GM19452 (cell line): Measurements from ENCODE around the gene CARM1.
A peak's percentile ranks its signal among the peaks of the same experiment; 100 is the strongest.
"Not testable (repeated sequence)": the region's sequence is repeated elsewhere in the genome, so short reads cannot be mapped to it uniquely, and the experiment has no call there.

Experiments used
- ATAC-seq: cut with Tn5 transposase; IDR thresholded peaks from one replicate; pipeline ENCODE4 v1.9.1; 2021; ENCODE audit not compliant: unreplicated experiment

The CARM1 gene

DNA sequence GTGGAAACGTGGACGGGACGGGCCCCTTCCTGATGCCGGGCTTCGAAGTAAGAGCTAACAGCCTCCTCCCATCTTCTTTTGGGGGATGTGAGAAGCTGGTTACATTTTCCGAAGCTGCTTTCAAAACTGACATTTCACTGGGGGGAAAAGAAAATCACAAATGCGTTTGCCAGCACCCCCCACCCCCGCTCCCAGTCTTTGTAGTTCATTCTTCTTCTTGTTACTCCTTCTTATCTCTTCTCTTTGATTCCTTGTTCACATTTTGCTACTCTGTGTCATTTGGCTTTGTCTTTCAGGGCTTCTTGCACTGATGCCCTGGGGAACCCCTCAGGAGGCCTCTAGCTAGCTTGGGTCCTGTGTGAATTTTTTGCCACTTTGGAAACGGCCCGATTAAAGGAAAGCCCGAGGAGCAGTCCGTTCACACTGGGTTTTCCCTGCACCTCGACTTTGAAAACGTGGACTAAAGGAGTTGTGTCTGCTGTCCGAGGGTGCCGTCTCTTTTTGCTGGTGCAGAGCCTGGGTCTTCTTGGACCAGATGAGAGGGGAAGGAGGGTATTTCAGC lies 1.3 kb downstream of the CARM1 start:
- ATAC-seq: no peak

DNA sequence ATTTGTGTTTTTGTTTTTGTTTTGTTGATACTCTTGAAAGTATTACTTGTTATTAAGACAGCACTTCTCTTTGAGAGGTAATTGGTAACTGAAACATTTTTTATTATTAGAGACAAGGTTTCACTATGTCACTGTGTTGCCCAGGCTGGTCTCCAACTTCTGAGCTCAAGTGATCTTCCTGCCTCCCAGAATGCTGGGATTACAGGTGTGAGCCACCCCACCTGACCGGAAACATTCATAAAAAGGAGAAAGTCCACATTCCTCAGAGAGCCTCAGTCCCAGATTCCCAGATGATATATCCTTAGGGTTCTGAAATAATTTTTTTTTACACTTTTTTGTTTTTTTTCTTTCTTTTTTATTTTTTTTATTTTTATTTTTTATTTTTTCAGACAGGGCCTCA lies 2.7 kb downstream of the CARM1 start:
- no peak for ATAC-seq

DNA sequence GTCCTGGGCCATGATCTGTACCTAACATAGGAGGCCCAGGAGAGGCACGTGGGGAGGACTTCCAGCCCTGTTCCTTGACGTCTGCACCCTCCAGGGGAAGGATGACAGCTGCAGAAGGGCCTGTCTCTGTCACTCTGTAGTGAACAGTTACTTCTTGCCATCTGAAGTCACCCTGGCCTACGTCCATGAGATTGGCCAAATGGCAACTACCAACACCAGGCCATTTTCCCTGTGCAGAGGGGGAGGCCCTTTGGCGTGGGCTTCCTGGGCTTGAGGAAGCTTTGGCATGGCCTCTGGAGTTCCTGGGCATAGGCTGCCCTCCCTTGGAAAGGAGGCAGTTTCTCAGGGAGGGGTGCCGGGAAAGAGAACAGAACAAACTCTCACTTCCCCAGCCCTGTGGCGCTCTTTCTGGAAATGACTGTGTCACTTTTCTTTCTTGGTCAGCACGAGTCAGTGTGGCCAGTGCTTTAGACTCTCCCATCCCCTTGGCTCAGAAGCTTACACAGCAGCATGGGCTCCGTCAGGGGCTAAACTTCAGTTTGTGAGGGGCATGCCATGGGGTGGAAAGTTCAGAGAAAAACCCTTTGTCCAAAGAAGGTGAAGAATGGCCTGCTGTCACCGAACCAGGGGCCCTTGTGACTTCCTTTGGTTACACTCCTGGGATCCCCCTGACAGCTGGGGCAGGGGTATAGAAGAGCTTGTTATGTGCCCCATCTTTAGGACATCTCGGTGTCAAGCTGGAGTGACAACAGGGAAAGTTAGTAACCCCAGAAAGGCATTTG lies 5.3 kb downstream of the CARM1 start:
- ATAC-seq: peak; percentile 58

DNA sequence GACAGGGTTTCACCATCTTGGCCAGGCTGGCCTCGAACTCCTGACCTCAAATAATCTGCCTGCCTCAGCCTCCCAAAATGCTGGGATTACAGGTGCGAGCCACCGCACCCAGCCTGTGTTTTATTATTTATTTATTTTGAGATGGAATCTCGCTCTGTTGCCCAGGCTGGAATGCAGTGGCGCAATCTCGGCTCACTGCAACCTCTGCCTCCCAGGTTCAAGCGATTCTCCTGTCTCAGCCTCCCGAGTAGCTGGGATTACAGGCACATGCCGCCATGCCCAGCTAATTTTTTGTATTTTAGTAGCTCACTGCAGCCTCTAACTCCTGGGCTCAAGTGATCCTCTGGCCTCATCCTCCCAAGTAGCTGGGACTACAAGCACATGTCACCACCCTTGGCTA lies 6.3 kb downstream of the CARM1 start:
- ATAC-seq: not testable (repeated sequence)

DNA sequence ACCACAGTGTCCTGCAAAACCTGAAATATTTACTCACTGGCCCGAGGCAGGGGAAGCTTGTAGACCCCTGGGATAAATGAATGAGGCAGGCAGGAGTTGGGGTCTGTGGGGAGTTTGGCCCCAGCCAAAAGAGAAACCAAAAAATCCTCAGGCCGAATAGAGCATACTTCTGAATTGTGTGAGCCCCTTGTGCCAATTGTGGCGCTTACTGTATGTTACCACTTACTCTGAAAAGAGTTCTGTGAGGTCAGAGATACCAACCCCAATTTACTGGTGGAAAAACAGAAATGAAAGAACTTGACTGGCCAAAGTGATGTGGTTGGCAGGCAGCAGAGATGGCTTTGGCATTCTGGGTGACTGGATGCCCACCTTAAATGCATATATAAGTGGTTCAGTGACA lies 6.9 kb downstream of the CARM1 start:
- ATAC-seq: no peak

DNA sequence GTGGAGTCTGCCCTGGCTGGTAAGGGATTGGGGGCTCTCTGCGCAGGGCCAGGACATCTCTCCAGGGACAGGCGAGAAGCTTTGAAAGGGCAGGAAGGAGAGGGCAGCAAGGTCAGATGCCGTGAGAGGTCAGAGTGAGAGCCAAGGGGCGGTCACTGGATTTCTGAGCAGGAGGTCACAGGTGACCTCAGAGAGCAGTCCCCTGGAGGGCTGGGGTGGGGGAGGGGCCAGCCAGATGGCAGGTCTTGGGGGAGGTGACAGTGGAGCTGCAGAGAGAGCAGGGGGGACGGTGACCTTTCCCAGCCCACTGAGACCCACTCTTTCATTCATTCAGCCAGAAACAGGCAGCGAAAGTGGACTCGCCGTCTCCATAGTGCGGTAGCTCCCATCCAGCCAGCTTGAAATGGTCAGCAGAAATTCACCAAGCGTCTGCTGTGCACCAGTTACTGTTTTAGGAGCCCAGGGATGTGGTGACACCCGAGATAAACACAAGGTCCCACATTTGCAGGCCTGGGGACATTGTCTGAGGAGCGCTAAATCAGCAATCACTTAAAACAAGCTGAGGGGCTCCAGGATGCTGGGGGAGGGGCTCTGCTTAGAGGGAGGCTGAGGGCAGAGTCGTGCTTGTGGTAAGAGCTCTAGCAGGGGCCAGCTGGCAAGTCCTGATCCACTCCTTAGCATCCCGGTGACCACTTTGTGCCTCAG lies 10.2 kb downstream of the CARM1 start:
- ATAC-seq: no peak

DNA sequence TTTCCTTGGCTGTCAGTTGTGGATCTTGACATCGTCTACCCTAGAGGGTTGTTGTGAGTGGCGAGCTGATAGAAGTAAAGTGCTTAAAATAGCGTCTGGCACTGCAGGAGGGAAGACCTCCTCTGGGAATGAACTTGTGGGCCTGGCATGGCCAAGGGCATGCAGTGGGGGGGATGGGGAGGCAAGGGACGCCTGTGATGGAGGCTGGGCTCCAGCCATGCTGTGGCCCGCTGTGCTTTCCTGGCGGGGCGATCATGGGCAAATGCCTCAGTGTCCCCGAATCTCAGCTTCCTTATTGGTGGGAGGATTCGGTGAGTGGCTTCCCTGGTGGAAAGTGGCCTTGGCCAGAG lies 10.7 kb downstream of the CARM1 start:
- ATAC-seq: no peak

DNA sequence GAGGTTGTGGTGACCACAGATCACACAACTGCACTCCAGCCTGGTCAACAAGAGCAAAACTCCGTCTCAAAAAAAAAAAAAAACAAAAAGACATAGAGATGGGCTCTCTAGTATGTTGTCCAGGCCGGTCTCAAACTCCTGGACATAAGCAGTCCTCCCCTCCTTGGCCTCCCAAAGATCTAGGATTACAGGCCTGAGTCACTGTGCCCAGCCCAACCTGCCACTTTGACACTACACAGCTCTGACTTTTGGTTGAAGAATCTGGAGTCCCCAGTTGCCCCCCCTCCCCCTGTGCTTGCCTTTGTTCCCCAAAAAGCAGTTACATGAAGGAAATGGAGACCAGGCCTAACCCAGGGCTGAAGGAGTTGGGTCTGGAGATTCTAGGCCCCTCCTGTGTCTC lies 12.9 kb downstream of the CARM1 start:
- ATAC-seq: no peak

DNA sequence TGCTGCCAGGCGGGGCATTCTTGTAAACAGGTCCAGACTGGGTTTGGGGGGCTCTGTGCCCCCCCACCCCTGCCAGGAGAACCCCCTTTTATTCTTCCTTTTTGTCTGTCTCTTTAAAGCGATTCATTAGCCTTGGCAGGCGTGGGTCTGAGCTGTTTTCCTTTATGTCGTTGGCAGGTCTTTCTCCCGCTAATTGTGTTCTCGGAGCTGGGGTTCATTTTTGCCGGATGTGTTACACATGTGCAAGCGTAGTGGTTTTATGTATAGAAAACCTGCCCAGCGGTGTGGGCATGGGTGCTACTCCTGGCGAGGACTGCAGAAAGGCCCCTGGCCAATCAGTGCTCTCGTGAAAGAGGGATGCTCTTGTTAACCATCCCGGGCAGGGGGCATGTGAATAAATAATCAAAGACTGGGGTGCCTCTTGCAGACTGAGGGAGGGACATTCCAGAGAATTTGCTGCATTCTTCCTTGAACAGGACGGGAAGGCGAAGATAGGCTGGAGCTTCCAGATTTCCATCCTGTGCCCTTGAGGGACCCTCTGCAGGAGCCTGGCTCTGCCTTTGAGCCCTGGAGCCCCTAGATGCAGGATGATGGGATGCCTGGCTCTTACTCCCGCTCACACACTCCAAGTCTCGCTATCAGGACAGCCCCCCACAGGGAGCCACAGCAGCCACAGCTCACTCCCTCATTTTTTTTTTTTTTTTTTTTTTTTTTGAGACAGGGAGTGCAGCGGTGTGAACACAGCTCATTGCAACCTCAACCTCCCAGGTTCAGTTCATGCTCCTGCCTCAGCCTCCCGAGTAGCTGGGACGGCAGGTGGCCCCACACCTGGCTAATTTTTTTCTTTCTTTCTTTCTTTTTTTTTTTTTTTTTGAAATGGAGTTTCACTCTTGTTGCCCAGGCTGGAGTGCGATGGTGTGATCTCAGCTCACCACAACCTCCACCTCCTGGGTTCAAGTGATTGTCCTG lies 14.1 kb downstream of the CARM1 start:
- no peak for ATAC-seq

DNA sequence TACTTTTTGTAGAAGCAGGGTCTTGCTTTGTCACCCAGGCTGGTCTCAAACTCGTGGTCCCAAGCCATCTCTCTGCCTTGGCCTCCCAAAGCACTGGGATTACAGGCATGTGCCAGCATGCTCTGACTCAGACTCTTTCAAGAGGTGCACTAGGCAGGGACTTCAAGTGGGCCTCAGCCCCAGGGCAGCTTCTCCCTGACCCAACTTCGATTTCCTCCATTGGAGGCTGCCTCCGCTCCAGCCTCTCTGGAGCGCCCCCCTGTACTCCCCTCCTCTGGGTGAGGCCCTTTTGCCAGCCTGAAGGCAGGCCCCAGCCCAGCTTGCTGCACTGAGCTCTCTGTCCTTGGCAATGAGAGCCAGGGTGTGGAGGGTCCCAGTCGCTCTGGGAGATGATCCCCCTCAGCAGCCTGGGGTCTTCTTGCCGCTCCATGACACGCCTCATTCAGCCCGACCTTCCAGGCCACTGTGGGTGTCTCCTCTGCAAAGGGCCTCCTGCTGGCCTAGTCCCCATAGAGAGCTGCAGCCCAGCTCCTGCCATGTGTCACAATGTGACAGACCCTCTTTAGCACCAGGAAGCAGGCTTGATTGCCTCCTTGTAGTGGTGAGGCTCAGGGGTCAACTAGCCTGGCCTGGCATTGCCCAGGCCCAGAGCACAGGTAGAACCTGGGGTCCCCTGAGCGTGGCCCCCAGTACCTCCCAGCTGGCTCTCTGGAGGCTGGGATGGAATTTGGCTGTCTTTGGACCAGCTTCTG lies 16.4 kb downstream of the CARM1 start:
- no peak for ATAC-seq

DNA sequence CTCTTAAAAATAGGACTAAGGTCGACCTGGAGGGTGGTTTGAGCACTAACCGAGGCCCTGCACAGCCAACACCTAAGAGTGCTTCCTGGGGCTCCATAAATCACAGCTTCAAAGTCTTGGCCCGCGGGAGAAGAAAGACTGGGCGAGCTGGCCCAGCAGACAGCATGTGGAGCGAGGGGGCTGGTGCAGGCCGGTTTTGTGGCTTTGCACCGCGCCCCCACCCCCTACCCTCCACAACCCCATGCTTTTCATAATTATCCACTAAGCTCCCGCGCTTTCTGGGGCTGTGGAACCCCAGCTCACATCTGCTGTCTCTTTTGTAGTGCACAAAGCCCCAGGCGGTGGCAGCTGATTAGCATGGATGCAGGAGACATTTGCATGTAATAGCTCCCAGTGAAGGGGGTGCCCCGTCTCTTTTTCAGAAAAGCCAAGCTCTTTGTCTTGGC lies 17.1 kb downstream of the CARM1 start:
- no peak for ATAC-seq

DNA sequence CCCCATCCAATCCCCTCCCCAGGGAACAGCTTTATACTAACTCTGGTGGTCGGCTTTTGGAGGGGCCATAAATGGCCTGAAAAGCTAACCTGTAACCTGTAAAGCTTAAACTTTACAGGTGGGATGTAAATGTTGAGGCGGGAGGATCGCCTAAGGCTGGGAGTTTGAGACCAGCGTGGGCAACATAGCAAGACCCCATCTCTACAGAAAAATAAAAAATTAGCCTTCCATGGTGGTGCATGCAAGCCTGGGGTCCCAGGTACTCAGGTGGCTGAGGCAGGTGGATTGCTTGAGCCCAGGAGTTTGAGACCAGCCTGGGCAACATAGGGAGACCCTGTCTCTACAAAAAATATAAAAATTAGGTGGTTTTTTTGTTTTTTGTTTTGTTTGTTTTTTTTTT lies 18.5 kb downstream of the CARM1 start:
- no peak for ATAC-seq

DNA sequence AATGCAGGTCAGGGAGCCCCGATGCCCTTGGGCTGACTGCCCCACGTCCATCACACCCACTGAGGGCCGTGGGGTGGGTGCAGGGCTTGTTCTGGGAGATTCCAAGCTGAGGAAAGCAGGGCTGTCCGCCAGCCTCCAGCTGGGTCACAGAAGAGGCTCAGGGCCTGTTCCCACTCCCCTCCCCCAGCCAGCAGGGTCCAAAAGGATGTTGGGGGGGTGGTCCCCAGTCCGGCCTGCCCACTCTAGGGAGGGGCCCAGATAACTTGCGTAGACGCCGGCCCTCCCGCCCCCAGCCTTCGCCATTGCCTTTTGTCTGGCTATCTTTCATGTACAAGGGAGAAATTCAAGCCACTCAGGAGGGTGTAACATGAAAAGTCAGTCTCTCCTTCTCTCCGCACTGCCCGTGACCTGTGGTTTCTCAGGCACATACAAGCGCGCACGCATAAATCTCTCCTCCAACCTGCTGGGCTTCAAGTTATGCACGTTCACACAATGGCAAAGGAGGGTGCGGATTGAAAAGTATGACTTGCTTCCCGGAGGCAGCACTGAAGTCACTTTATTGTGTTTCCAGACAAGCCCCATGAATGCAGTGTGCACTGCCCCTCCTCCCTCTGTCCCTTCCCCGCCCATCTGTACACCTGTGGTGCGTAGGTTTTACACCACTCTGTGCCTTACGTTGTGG lies 20.2 kb downstream of the CARM1 start:
- no peak for ATAC-seq

DNA sequence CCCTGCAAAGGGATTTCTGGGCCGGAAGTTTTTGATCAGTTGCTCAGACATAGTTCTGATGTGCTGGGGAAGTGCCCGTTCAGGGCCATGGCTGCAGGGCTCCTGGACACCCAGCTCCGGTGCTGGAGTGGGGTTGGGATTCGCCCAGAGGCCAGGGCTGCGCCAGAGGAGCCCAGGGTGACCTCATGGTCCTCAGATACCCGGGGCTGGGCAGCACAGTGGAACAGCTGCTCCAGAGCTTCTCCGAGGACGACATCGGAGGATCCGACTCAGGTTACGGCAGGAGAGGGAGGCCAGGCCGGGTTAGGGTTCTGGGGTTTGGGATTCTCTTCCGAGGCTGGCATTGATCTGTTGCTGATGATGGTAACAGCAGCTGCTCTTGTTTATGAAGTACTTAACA lies 20.9 kb downstream of the CARM1 start:
- no peak for ATAC-seq

DNA sequence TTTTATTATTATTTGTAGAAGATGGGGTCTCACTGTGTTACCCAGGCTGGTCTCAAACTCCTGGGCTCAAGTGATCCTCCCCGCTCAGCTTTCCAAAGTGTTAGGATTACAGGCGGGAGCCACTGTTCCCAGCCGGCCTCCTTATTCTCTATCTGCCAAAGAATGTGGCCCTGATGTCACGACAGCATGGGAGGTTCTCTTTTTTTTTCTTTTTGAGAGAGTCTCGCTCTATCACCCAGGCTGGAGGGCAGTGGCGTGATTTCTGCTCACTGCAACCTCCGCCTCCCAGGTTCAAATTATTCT lies 23.5 kb downstream of the CARM1 start:
- no peak for ATAC-seq

DNA sequence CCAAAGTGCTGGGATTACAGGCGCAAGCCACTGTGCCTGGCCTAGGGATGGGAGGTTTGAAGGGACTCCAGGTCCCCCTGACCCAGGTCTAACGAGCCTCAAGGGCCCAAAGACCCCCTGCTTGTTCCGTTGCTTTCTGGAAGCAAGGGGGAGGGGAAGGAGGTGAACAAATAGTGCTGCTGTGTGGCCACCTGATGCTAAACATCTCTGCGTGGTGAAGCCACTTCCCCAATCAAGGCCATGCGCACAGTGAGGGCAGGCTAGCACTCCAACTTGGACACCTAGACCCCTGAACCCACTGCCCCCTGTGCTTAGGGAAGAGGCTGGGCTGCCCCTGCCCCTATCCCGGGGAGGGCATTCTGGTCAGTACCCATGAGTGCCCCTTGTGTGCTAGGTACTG lies 24.0 kb downstream of the CARM1 start:
- no peak for ATAC-seq

DNA sequence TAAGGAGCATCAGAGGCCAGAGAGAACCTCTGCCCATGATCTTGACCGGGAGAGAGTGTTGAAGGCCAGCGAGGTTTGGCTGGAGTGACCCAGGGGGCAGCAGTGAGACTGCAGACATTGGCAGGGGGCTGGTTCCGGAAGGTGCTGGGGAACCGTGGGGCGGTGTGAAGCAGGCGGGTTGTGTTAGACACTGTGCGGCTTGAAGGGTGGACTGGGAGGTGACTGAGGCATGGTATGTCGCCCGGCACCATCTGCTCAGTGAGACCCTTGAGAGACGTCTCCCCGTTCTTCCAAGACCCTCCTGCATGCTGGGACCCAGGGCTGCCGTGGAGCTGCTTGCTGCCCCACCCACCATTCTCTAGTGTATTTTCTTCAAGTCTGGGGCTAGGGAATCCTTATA lies 24.6 kb downstream of the CARM1 start:
- ATAC-seq: no peak

DNA sequence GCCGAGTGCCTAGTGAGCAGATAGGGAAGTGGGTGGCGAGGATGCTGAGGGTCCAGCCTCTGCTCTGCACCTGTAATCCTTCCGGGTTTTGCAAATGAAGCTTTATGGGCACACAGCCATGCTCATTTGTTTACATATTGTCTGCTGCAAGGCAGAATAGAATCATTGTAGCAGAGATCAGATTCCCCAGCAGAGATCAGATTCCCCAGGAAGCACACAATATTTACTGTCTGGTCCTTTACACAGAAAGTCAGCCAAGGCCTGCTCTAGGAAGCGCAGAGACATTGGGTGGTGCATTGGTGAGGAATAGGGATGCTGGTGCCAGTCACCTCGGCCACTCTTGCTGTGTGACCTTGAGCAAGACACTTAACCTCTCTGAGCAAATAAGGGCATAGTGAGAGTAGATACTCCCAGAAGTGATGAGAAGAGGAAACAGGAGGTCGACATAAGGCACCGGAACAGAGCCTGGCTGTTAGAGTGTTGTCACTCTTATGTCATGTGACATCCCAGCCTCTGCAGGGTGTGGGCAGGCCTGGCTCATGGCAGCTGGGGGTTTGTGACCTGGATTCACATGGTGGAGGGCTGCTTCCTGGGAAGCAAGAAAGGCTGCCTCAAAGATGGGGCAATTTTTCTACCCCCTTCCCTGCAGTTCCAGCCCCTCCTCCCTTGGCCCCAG lies 25.6 kb downstream of the CARM1 start:
- no peak for ATAC-seq

DNA sequence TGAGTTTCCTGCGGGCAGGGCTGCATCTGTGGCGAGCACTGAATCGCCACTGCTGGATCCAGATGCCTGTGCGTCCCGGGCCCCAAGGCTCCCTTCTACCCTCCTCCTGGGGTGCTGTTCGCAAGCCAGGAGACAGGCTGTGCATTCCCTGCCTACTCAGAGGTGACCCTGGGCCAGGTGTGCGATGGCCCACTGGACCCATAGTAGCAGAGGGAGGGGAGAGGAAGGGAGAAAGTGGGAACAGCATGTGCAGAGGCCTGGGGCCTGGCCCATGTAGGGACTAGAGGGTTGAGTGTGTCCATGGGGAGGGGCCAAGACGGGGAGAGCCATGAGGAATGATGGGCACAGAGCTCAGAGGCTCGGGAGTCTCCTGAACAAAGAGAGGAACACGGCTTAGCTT lies 27.3 kb downstream of the CARM1 start:
- no peak for ATAC-seq
